Ishikawa (cell line): ENCODE data around the gene HTR1A.

Source experiments
- CEBPB ChIP-seq: IDR thresholded peaks from 2 replicates; pipeline ENCODE4 v1.6.1; 2012
- CREB1 ChIP-seq: IDR thresholded peaks from 2 replicates; pipeline ENCODE4 v1.6.1; 2012; ENCODE audit warnings: low read depth
- EGR1 ChIP-seq: IDR thresholded peaks from 2 replicates; pipeline ENCODE4 v1.6.1; 2012
- EP300 ChIP-seq: IDR thresholded peaks from 2 replicates; pipeline ENCODE4 v1.6.1; 2012; ENCODE audit warnings: borderline replicate concordance
- FOXM1 ChIP-seq: IDR thresholded peaks from 2 replicates; pipeline ENCODE4 v1.6.1; 2012; ENCODE audit warnings: low read depth, borderline replicate concordance
- MAX ChIP-seq: IDR thresholded peaks from 2 replicates; pipeline ENCODE4 v1.6.1; 2012
- NFIC ChIP-seq: IDR thresholded peaks from 2 replicates; pipeline ENCODE4 v1.6.1; 2012
- RAD21 ChIP-seq: IDR thresholded peaks from 2 replicates; pipeline ENCODE4 v1.6.1; 2012; ENCODE audit warnings: low read depth
- REST ChIP-seq: IDR thresholded peaks from 2 replicates; pipeline ENCODE4 v1.6.1; 2012; ENCODE audit warnings: low read depth, mild to moderate bottlenecking
- TAF1 ChIP-seq: IDR thresholded peaks from 2 replicates; pipeline ENCODE4 v1.6.1; 2012; ENCODE audit warnings: low read depth, mild to moderate bottlenecking
- TCF12 ChIP-seq: IDR thresholded peaks from 2 replicates; pipeline ENCODE4 v1.6.1; 2012; ENCODE audit warnings: low read depth
- TEAD4 ChIP-seq: IDR thresholded peaks from 2 replicates; pipeline ENCODE4 v1.6.1; 2012
- USF1 ChIP-seq: IDR thresholded peaks from 2 replicates; pipeline ENCODE4 v1.6.1; 2012
- YY1 ChIP-seq: IDR thresholded peaks from 2 replicates; pipeline ENCODE4 v1.6.1; 2012; ENCODE audit warnings: low read depth
- ZBTB7A ChIP-seq: IDR thresholded peaks from 2 replicates; pipeline ENCODE4 v1.6.1; 2012; ENCODE audit warnings: low read depth

Gene HTR1A

GRCh38 chr5:63953217-63953616, 9.0 kb downstream of the HTR1A start:
- TF ChIP-seq TAF1 (no peak), TEAD4 (no peak), MAX (no peak), RAD21 (no peak), REST (no peak), NFIC (no peak), USF1 (no peak), CREB1 (no peak), YY1 (no peak), EGR1 (no peak), TCF12 (no peak), FOXM1 (no peak), EP300 (no peak), ZBTB7A (no peak), CEBPB (no peak)

GRCh38 chr5:63935103-63935502, 27.1 kb downstream of the HTR1A start:
- TF ChIP-seq EP300 (no peak), REST (no peak), NFIC (no peak), TCF12 (no peak), TEAD4 (no peak), FOXM1 (no peak), RAD21 (no peak), ZBTB7A (no peak), USF1 (no peak), TAF1 (no peak), CEBPB (no peak), EGR1 (no peak), YY1 (no peak), CREB1 (no peak), MAX (no peak)

GRCh38 chr5:63931836-63932235, 30.4 kb downstream of the HTR1A start:
- TF ChIP-seq REST (no peak), FOXM1 (no peak), TAF1 (no peak), TEAD4 (no peak), EGR1 (no peak)

- TF ChIP-seq ZBTB7A = no peak
- TF ChIP-seq MAX = no peak
- no peak for TF ChIP-seq EP300
- TF ChIP-seq USF1 = no peak
- no peak for TF ChIP-seq REST
- no peak for TF ChIP-seq YY1
- no peak for TF ChIP-seq EGR1
- TF ChIP-seq CREB1 = no peak
- TF ChIP-seq TCF12 = no peak
- TF ChIP-seq RAD21 = no peak
- no peak for TF ChIP-seq NFIC
- no peak for TF ChIP-seq CEBPB
- no peak for TF ChIP-seq TAF1
- no peak for TF ChIP-seq TEAD4
- TF ChIP-seq FOXM1 = no peak
These were observed 33.8 kb downstream of the HTR1A start for GRCh38 chr5:63928451-63928850.
